ENCODE measurements around the gene ABCF1. TPM values are rescaled to one million over a fixed set of nuclear protein-coding genes. Genes with fewer than 3 reads are reported as not detected.

ABCF1 gene
- polyA plus RNA-seq, 1 donor (not counting 4 experiments of a cell fraction or from before 2014, with no cell fraction given), result 30.0 TPM

- Histone ChIP-seq H3K36me3 (ENCODE audit: control insufficient read depth in 2 of 2, extremely low read depth in 1 of 2, insufficient read depth in 2 of 2, low read length in 2 of 2) (peaks cover 0 to 6% of the 10 kb centered on the region in 2 experiments), H2AFZ (ENCODE audit: control insufficient read depth, low read length) (no peak overlapping the region), H3K9ac (ENCODE audit: control insufficient read depth, extremely low read depth, insufficient read depth, low read length) (no peak overlapping the region), H3K27me3 (ENCODE audit: control insufficient read depth, extremely low read depth, insufficient read depth, low read length) (no peaks in the 10 kb centered on the region), H3K4me2 (ENCODE audit: control insufficient read depth, extremely low read depth, insufficient read depth, low read depth, low read length) (no peak overlapping the region), H3K9me3 (ENCODE audit: control insufficient read depth, low read depth, low read length) (no peaks in the 10 kb centered on the region), H3K4me3 (ENCODE audit: control insufficient read depth in 2 of 3, extremely low read depth in 1 of 3, insufficient read depth in 2 of 3, low read depth in 1 of 3, low read length in 3 of 3) (no peak overlapping the region), H3K9me1 (ENCODE audit: control insufficient read depth, extremely low read depth, insufficient read depth, low read length) (no peaks in the 10 kb centered on the region), H3K79me2 (ENCODE audit: control insufficient read depth, insufficient read depth, low read length) (peaks cover 18% of the 10 kb centered on the region), H3K27ac (ENCODE audit: control insufficient read depth, insufficient read depth, low read length) (no peak overlapping the region), H3K4me1 (ENCODE audit: control insufficient read depth, extremely low read depth, insufficient read depth, low read length) (peaks cover 13% of the 10 kb centered on the region), H4K20me1 (ENCODE audit: control insufficient read depth, extremely low read depth, insufficient read depth, low read length) (peaks cover 8% of the 10 kb centered on the region)
- no peak for FAIRE-seq
- dilution Hi-C loops (cut with MboI; ENCODE audit: extremely low pct_ligation_motif_present, low sequenced_read_pairs), result no loop called here
- DNase-seq (ENCODE audit: low read depth, low spot score), result no peak
- TF ChIP-seq CTCF (optimal IDR thresholded peaks at IDR 0.05 in 1 of 3, IDR thresholded peaks at IDR 0.05 in 1 of 3, conservative IDR thresholded peaks at IDR 0.05 in 1 of 3; ENCODE audit: extremely low read depth in 1 of 3, insufficient read depth in 2 of 3, low read length in 3 of 3) (no peak), EZH2 (IDR thresholded peaks at IDR 0.05; ENCODE audit: low read length) (no peak)
Measured at GRCh38 chr6:30568245-30568644, 3.0 kb upstream of the ABCF1 start.

DNA sequence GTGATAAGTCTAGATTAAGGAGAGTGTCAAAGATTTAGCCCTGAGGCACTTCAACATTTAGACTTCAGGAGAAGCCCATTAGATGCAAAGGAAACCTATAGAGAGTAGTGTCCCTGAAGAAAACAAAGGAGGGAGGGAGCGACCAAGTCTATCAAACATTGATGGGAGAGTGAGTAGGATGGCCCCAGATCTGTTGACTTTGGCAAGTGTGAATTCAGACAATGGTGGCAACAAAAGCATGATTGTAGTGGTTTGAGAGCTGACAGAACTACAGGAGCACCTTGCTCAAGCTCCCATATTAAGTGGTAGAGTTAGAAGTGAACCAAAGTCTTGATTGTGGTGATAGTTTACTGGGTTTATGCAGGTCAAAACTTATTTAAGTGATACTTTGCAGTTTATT lies 979 bp upstream of the ABCF1 start:
- DNase-seq (ENCODE audit: low read depth, low spot score) (no peak), FAIRE-seq (no peak)
- TF ChIP-seq EZH2 (IDR thresholded peaks at IDR 0.05; ENCODE audit: low read length) (no peak), CTCF (optimal IDR thresholded peaks at IDR 0.05 in 1 of 3, IDR thresholded peaks at IDR 0.05 in 1 of 3, conservative IDR thresholded peaks at IDR 0.05 in 1 of 3; ENCODE audit: extremely low read depth in 1 of 3, insufficient read depth in 2 of 3, low read length in 3 of 3) (no peak)
- H3K4me2 ChIP-seq (ENCODE audit: control insufficient read depth, extremely low read depth, insufficient read depth, low read depth, low read length), result peak overlapping the region; percentile 80
- H3K36me3 ChIP-seq (ENCODE audit: control insufficient read depth in 2 of 2, extremely low read depth in 1 of 2, insufficient read depth in 2 of 2, low read length in 2 of 2), result peaks cover 0 to 10% of the 10 kb centered on the region in 2 experiments
- H3K9me3 ChIP-seq (ENCODE audit: control insufficient read depth, low read depth, low read length), result no peaks in the 10 kb centered on the region
- H3K79me2 ChIP-seq (ENCODE audit: control insufficient read depth, insufficient read depth, low read length), result peaks cover 37% of the 10 kb centered on the region
- peak overlapping the region; percentile 62 to 89 (median 87) for H3K4me3 ChIP-seq (ENCODE audit: control insufficient read depth in 2 of 3, extremely low read depth in 1 of 3, insufficient read depth in 2 of 3, low read depth in 1 of 3, low read length in 3 of 3)
- H3K27ac ChIP-seq (ENCODE audit: control insufficient read depth, insufficient read depth, low read length), result peak overlapping the region; percentile 97
- peak overlapping the region; percentile 98 for H3K9ac ChIP-seq (ENCODE audit: control insufficient read depth, extremely low read depth, insufficient read depth, low read length)
- dilution Hi-C loops (cut with MboI; ENCODE audit: extremely low pct_ligation_motif_present, low sequenced_read_pairs), result no loop called here
- peaks cover 19% of the 10 kb centered on the region for H3K4me1 ChIP-seq (ENCODE audit: control insufficient read depth, extremely low read depth, insufficient read depth, low read length)
- H3K27me3 ChIP-seq (ENCODE audit: control insufficient read depth, extremely low read depth, insufficient read depth, low read length), result no peaks in the 10 kb centered on the region
- H4K20me1 ChIP-seq (ENCODE audit: control insufficient read depth, extremely low read depth, insufficient read depth, low read length), result peaks cover 12% of the 10 kb centered on the region
- peak overlapping the region; percentile 99 for H2AFZ ChIP-seq (ENCODE audit: control insufficient read depth, low read length)
- no peaks in the 10 kb centered on the region for H3K9me1 ChIP-seq (ENCODE audit: control insufficient read depth, extremely low read depth, insufficient read depth, low read length)
